Measurements from ENCODE around the gene OTOS. TPM values are rescaled to one million over a fixed set of nuclear protein-coding genes. Genes with fewer than 3 reads are reported as not detected.

Gene OTOS
- polyA plus RNA-seq, 1 donor from 2014 or later, result not detected

DNA sequence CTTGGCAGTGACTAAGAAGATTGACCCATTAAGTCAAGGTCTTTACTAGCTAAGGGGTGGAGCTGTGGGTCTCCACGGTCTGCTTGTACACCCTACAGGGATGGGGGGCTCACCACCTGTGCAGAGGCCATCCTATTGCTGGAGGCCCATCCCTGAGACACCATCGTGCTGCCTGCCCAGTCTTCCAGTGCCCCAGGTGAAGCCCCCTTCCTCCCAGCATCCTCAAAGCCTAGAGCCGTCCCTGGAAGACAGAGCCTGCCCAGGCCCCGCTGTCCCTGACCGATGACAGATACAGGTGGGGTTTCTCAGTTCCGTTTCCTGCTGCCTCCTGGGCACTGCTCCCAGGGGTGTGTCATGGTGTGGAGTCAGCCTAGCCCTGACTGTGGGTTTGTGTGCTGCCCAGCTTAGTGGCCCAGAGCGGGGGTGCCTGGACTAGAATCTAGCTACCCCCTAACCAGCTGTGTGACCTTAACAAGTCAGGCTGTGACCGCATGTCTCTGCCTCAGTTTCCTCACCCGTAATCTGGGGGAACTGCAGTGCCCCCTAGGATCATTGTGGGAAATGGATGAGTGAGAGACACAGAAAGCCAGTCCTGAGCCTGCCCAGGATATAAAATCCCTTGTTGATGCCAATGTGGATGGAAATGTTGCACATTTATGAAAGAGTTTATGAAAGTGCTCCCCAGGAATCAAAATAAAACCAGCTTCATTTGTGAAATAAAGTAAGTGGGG is 2.0 kb downstream of the OTOS start:
- H3K9me2 ChIP-seq (ENCODE audit: insufficient read depth, low read length), result no peaks in the 10 kb centered on the region
- no peak overlapping the region for H2AFZ ChIP-seq (ENCODE audit: low read depth, low read length)
- no peaks in the 10 kb centered on the region for H3K9me3 ChIP-seq (ENCODE audit: low read length)
- no peak overlapping the region for H3K9ac ChIP-seq (ENCODE audit: low read length)
- peaks cover 23% of the 10 kb centered on the region for H3K79me2 ChIP-seq (replicated peaks; ENCODE audit: insufficient read depth, low read length)
- no peaks in the 10 kb centered on the region for H3F3A ChIP-seq (ENCODE audit: insufficient read depth, low read length, poor library complexity, severe bottlenecking)
- no peak overlapping the region for H3K4me2 ChIP-seq (ENCODE audit: low read length)
- no peaks in the 10 kb centered on the region for H4K20me1 ChIP-seq (ENCODE audit: insufficient read depth)
- H3K27ac ChIP-seq (ENCODE audit: low read length), result no peak overlapping the region
- no peaks in the 10 kb centered on the region for H3K27me3 ChIP-seq (ENCODE audit: insufficient read depth, low read depth, low read length)
- H3K4me3 ChIP-seq (ENCODE audit: low read length), result no peak overlapping the region
- H3K36me3 ChIP-seq (ENCODE audit: insufficient read depth, low read length), result no peaks in the 10 kb centered on the region
- no peak for TF ChIP-seq EP300 (conservative IDR thresholded peaks at IDR 0.05; ENCODE audit: poor library complexity, severe bottlenecking)
- TF ChIP-seq EZH2 (IDR thresholded peaks at IDR 0.05; ENCODE audit: borderline replicate concordance, insufficient read depth, low read length, poor library complexity, severe bottlenecking), result no peak
- TF ChIP-seq, protein P1, sequence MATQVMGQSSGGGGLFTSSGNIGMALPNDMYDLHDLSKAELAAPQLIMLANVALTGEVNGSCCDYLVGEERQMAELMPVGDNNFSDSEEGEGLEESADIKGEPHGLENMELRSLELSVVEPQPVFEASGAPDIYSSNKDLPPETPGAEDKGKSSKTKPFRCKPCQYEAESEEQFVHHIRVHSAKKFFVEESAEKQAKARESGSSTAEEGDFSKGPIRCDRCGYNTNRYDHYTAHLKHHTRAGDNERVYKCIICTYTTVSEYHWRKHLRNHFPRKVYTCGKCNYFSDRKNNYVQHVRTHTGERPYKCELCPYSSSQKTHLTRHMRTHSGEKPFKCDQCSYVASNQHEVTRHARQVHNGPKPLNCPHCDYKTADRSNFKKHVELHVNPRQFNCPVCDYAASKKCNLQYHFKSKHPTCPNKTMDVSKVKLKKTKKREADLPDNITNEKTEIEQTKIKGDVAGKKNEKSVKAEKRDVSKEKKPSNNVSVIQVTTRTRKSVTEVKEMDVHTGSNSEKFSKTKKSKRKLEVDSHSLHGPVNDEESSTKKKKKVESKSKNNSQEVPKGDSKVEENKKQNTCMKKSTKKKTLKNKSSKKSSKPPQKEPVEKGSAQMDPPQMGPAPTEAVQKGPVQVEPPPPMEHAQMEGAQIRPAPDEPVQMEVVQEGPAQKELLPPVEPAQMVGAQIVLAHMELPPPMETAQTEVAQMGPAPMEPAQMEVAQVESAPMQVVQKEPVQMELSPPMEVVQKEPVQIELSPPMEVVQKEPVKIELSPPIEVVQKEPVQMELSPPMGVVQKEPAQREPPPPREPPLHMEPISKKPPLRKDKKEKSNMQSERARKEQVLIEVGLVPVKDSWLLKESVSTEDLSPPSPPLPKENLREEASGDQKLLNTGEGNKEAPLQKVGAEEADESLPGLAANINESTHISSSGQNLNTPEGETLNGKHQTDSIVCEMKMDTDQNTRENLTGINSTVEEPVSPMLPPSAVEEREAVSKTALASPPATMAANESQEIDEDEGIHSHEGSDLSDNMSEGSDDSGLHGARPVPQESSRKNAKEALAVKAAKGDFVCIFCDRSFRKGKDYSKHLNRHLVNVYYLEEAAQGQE (IDR thresholded peaks at IDR 0.05; ENCODE audit: borderline replicate concordance), result no peak
- no peak for TF ChIP-seq POLR2AphosphoS5 (IDR thresholded peaks at IDR 0.05)
- TF ChIP-seq TAF1 (IDR thresholded peaks at IDR 0.05; ENCODE audit: low read depth), result no peak
- TF ChIP-seq, protein P2, sequence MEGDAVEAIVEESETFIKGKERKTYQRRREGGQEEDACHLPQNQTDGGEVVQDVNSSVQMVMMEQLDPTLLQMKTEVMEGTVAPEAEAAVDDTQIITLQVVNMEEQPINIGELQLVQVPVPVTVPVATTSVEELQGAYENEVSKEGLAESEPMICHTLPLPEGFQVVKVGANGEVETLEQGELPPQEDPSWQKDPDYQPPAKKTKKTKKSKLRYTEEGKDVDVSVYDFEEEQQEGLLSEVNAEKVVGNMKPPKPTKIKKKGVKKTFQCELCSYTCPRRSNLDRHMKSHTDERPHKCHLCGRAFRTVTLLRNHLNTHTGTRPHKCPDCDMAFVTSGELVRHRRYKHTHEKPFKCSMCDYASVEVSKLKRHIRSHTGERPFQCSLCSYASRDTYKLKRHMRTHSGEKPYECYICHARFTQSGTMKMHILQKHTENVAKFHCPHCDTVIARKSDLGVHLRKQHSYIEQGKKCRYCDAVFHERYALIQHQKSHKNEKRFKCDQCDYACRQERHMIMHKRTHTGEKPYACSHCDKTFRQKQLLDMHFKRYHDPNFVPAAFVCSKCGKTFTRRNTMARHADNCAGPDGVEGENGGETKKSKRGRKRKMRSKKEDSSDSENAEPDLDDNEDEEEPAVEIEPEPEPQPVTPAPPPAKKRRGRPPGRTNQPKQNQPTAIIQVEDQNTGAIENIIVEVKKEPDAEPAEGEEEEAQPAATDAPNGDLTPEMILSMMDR (IDR thresholded peaks at IDR 0.05; ENCODE audit: poor library complexity, severe bottlenecking), result no peak
- no peak for TF ChIP-seq RAD21 (conservative IDR thresholded peaks at IDR 0.05)
- no peak for TF ChIP-seq SMC3 (conservative IDR thresholded peaks at IDR 0.05; ENCODE audit: poor library complexity)
- TF ChIP-seq MXI1 (conservative IDR thresholded peaks at IDR 0.05; ENCODE audit: poor library complexity, severe bottlenecking), result no peak

DNA sequence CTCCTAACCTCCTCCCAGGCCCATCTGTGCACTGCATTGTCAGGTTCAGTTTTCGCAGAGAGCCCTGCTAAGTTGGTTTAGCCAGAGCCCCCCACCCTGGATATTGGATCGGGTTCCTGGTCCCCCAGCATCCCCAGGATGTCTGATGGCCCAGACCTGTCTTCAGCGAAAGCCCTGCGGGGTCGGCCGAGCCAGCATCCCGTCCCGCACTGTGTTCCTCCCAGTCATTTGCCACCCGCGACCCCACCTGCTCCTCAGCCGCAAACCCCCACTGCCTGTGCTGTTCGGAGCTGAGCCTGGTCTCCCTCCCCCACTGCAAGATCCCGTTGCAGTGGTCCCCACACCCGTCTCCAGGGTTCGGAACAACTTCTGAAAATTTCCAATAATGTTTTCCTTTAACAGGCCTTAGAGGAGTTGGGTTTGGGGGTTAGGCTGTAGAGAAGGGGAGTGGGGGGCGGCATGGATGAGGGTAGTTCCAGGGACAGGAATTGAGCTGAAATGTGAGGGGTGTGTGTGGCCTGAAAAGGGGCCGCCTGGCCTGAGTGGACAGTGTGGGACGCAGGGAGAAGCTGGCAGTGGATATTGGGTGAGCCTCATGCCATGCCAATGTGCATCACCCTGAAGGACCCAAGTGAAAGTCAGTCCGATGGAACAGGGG is 2.7 kb downstream of the OTOS start:
- Histone ChIP-seq H3K27me3 (ENCODE audit: insufficient read depth, low read depth, low read length) (no peaks in the 10 kb centered on the region), H4K20me1 (ENCODE audit: insufficient read depth) (no peaks in the 10 kb centered on the region), H3K36me3 (ENCODE audit: insufficient read depth, low read length) (no peaks in the 10 kb centered on the region), H3F3A (ENCODE audit: insufficient read depth, low read length, poor library complexity, severe bottlenecking) (no peaks in the 10 kb centered on the region), H3K4me3 (ENCODE audit: low read length) (no peak overlapping the region), H2AFZ (ENCODE audit: low read depth, low read length) (no peak overlapping the region), H3K4me2 (ENCODE audit: low read length) (no peak overlapping the region), H3K27ac (ENCODE audit: low read length) (no peak overlapping the region), H3K9ac (ENCODE audit: low read length) (no peak overlapping the region), H3K9me3 (ENCODE audit: low read length) (no peaks in the 10 kb centered on the region), H3K9me2 (ENCODE audit: insufficient read depth, low read length) (no peaks in the 10 kb centered on the region), H3K79me2 (replicated peaks; ENCODE audit: insufficient read depth, low read length) (peaks cover 23% of the 10 kb centered on the region)
- TF ChIP-seq, protein P2 (IDR thresholded peaks at IDR 0.05; ENCODE audit: poor library complexity, severe bottlenecking), result no peak
- TF ChIP-seq EP300 (conservative IDR thresholded peaks at IDR 0.05; ENCODE audit: poor library complexity, severe bottlenecking), result no peak
- TF ChIP-seq RAD21 (conservative IDR thresholded peaks at IDR 0.05), result no peak
- TF ChIP-seq MXI1 (conservative IDR thresholded peaks at IDR 0.05; ENCODE audit: poor library complexity, severe bottlenecking), result no peak
- TF ChIP-seq SMC3 (conservative IDR thresholded peaks at IDR 0.05; ENCODE audit: poor library complexity), result no peak

All from neural cell (in vitro differentiated cells).